ENCODE measurements around the gene LRCH3.

DNA sequence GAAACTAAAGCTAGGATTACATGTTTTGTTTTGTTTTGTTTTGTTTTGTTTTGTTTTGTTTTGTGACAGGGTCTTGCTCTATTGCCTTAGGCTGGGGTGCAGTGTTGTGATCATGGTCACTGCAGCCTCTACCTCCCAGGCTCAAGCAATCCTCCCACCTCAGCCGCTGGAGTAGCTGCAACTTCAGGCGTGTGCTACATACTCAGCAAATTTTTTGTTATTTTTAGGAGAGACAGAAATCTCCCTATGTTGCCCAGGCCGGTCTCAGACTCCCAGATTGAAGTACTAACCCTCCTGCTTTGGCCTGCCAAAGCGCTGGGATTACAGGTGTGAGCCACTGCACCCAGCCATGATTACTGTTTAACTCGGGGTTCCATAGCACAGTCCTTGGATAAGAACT is 50.7 kb downstream of the LRCH3 start:
- TF ChIP-seq, protein P1, sequence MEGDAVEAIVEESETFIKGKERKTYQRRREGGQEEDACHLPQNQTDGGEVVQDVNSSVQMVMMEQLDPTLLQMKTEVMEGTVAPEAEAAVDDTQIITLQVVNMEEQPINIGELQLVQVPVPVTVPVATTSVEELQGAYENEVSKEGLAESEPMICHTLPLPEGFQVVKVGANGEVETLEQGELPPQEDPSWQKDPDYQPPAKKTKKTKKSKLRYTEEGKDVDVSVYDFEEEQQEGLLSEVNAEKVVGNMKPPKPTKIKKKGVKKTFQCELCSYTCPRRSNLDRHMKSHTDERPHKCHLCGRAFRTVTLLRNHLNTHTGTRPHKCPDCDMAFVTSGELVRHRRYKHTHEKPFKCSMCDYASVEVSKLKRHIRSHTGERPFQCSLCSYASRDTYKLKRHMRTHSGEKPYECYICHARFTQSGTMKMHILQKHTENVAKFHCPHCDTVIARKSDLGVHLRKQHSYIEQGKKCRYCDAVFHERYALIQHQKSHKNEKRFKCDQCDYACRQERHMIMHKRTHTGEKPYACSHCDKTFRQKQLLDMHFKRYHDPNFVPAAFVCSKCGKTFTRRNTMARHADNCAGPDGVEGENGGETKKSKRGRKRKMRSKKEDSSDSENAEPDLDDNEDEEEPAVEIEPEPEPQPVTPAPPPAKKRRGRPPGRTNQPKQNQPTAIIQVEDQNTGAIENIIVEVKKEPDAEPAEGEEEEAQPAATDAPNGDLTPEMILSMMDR (IDR thresholded peaks at IDR 0.05; ENCODE audit: insufficient read depth, low read depth, low read length): no peak
- no peak for TF ChIP-seq EZH2 (IDR thresholded peaks at IDR 0.05; ENCODE audit: insufficient read depth, low read length)
